GM12864 (cell line): ENCODE data around the gene GYPC.
"Not testable (repeated sequence)": the region's sequence is repeated elsewhere in the genome, so short reads cannot be mapped to it uniquely, and the experiment has no call there.

Experiments
- DNase-seq: peaks from one replicate; pipeline ENCODE4 v3.0.0-alpha.2; 2011; ENCODE audit warnings: low read depth
- H3K4me3 ChIP-seq: 2 replicates; pipeline ENCODE4 v1.5.1; 2011; ENCODE audit warnings: mild to moderate bottlenecking, low read depth, low read length, control low read depth
- CTCF ChIP-seq: IDR thresholded peaks from 2 replicates; pipeline ENCODE4 v1.5.1; 2011; ENCODE audit warnings: low read depth, mild to moderate bottlenecking, moderate library complexity, low read length, control low read depth, inconsistent platforms; ENCODE audit errors: missing control alignments

The GYPC gene

GRCh38 chr2:126642031-126642430 lies 13.9 kb upstream of the GYPC start:
- no peak for DNase-seq
- H3K4me3 ChIP-seq = no peak overlapping the region
- TF ChIP-seq CTCF = no peak

- DNase-seq = no peak
- no peak for TF ChIP-seq CTCF
- H3K4me3 ChIP-seq = no peak overlapping the region
Measured at GRCh38 chr2:126643431-126643830, 12.5 kb upstream of the GYPC start.

GRCh38 chr2:126643972-126644371 lies 12.0 kb upstream of the GYPC start:
- DNase-seq = no peak
- H3K4me3 ChIP-seq = no peak overlapping the region
- TF ChIP-seq CTCF = no peak

GRCh38 chr2:126644630-126645191 lies 11.2 kb upstream of the GYPC start:
- TF ChIP-seq CTCF = no peak
- no peak for DNase-seq

GRCh38 chr2:126645211-126645618 lies 10.7 kb upstream of the GYPC start:
- TF ChIP-seq CTCF = no peak
- no peak for DNase-seq
- H3K4me3 ChIP-seq = no peak overlapping the region

More at GRCh38 chr2:126644630-126645191, 11.2 kb upstream of the GYPC start:
- H3K4me3 ChIP-seq = no peak overlapping the region

GRCh38 chr2:126646026-126646425 lies 9.9 kb upstream of the GYPC start:
- TF ChIP-seq CTCF = no peak
- H3K4me3 ChIP-seq = no peak overlapping the region
- no peak for DNase-seq

GRCh38 chr2:126647714-126648344 lies 8.1 kb upstream of the GYPC start:
- not testable (repeated sequence) for DNase-seq, H3K4me3 ChIP-seq

- not testable (repeated sequence) for H3K4me3 ChIP-seq, DNase-seq
Measured at GRCh38 chr2:126648345-126648786, 7.6 kb upstream of the GYPC start.
